Ascending aorta (tissue), 2 donors: Measurements from ENCODE around the gene ACAD9. TPM values are rescaled to one million over a fixed set of nuclear protein-coding genes. Genes with fewer than 3 reads are reported as not detected.
A peak's percentile ranks its signal among the peaks of the same experiment; 100 is the strongest.
"Not testable (repeated sequence)": the region's sequence is repeated elsewhere in the genome, so short reads cannot be mapped to it uniquely, and the experiment has no call there.

Experiments used
- DNase-seq, 2 donors: peaks; one replicate each; pipeline ENCODE4 v3.0.0-alpha.2; 2019; ENCODE audit warnings: low spot score in 2 of 2
- H3K27ac ChIP-seq, 2 donors: fragments of 200-600 bp; sonication (generic); one replicate each; pipeline ENCODE4 v1.5.1; 2016 to 2017; ENCODE audit warnings: mild to moderate bottlenecking in 1 of 2
- H3K27me3 ChIP-seq: fragments of 200-600 bp; sonication (generic); one replicate; pipeline ENCODE4 v1.5.1; 2017
- H3K36me3 ChIP-seq, 2 donors: fragments of 200-600 bp; sonication (generic); one replicate each; pipeline ENCODE4 v1.5.1; 2016
- H3K4me1 ChIP-seq, 2 donors: fragments of 200-600 bp; sonication (generic); one replicate each; pipeline ENCODE4 v1.5.1; 2016 to 2017; ENCODE audit warnings: mild to moderate bottlenecking in 1 of 2
- H3K4me3 ChIP-seq, 2 donors: fragments of 200-600 bp; sonication (generic); one replicate each; pipeline ENCODE4 v1.5.1; 2016 to 2017; ENCODE audit warnings: mild to moderate bottlenecking in 1 of 2
- H3K9me3 ChIP-seq, 2 donors: fragments of 200-600 bp; sonication (generic); one replicate each; pipeline ENCODE4 v1.5.1; 2016
- CTCF ChIP-seq, 3 experiments: fragments of 200-600 bp in 2 of 3; fragments of 450-650 bp in 1 of 3; sonication (generic) in 2 of 3; IDR thresholded peaks; one replicate each; pipeline ENCODE4 v1.5.1; 2016 to 2019; ENCODE audit warnings: antibody characterized with exemption in 3 of 3, mild to moderate bottlenecking in 1 of 3, moderate library complexity in 1 of 3
- intact Hi-C: fragments of 100-400 bp; cut with DNase I; formaldehyde crosslinking; loops from one replicate; pipeline ENCODE4 v1.15.1; 2023
- total RNA-seq: library from RNA; depleted of rRNA; stranded (reverse); fragments of >200 nt; gene quantifications from one replicate; pipeline ENCODE4 v1.1.0, GENCODE V29; 2016

The ACAD9 gene
- total RNA-seq, 1 donor from 2014 or later = 23.4 TPM

- no peaks in the 10 kb centered on the region for H3K9me3 ChIP-seq
- intact Hi-C loops = loop anchor here (10.0 kb wide), 1 partner anchor 1280 kb away; the partner anchor contains the start of genes MCM2 and TPRA1
- peaks cover 8 to 9% of the 10 kb centered on the region in 2 donors for H3K4me1 ChIP-seq
- H3K27ac ChIP-seq = no peak overlapping the region
- DNase-seq = no peak
- H3K27me3 ChIP-seq = no peaks in the 10 kb centered on the region
- H3K4me3 ChIP-seq = no peak overlapping the region
- no peak for TF ChIP-seq CTCF (IDR thresholded peaks at IDR 0.05)
- no peaks in the 10 kb centered on the region for H3K36me3 ChIP-seq
Measured at GRCh38 chr3:128874481-128875180, 4.8 kb upstream of the ACAD9 start.

- no peak overlapping the region for H3K4me3 ChIP-seq
- peak in 2 of 3 experiments; percentile 16 to 22 for TF ChIP-seq CTCF (IDR thresholded peaks at IDR 0.05)
- H3K4me1 ChIP-seq = peaks cover 17% of the 10 kb centered on the region in 2 donors
- H3K36me3 ChIP-seq = no peaks in the 10 kb centered on the region
- intact Hi-C loops = loop anchor here (10.0 kb wide), 1 partner anchor 1281 kb away; the partner anchor contains the start of genes MCM2 and TPRA1
- no peak overlapping the region for H3K27ac ChIP-seq
- no peaks in the 10 kb centered on the region for H3K9me3 ChIP-seq
- DNase-seq = no peak
- H3K27me3 ChIP-seq = no peaks in the 10 kb centered on the region
Measured at GRCh38 chr3:128875556-128876120, 3.8 kb upstream of the ACAD9 start.

GRCh38 chr3:128878011-128878457 is 1.4 kb upstream of the ACAD9 start:
- DNase-seq = no peak
- intact Hi-C loops = loop anchor here (2.0 to 10.0 kb wide), 3 partner anchors 151 to 1283 kb away; partner anchors contain the start of genes MCM2, RAB7A and TPRA1
- Histone ChIP-seq H3K27me3 (no peaks in the 10 kb centered on the region), H3K4me3 (peak overlapping the region in 1 of 2 donors; percentile 71), H3K36me3 (peaks cover 0 to 7% of the 10 kb centered on the region in 2 donors), H3K9me3 (no peaks in the 10 kb centered on the region), H3K4me1 (peaks cover 17% of the 10 kb centered on the region in 2 donors), H3K27ac (peak overlapping the region; percentile 91 to 95)
- TF ChIP-seq CTCF (IDR thresholded peaks at IDR 0.05) = no peak

GRCh38 chr3:128878556-128879124 is 780 bp upstream of the ACAD9 start:
- Histone ChIP-seq H3K4me1 (peaks cover 17% of the 10 kb centered on the region in 2 donors), H3K27ac (peak overlapping the region; percentile 91 to 95), H3K36me3 (peaks cover 0 to 7% of the 10 kb centered on the region in 2 donors), H3K4me3 (peak overlapping the region; percentile 71 to 86), H3K9me3 (no peaks in the 10 kb centered on the region), H3K27me3 (no peaks in the 10 kb centered on the region)
- TF ChIP-seq CTCF (IDR thresholded peaks at IDR 0.05) = no peak
- intact Hi-C loops = loop anchor here (1.0 to 10.0 kb wide), 6 partner anchors 152 to 1284 kb away; partner anchors contain the start of genes MCM2, RAB7A, RPN1 and TPRA1
- DNase-seq = peak in 1 of 2 donors; percentile 69

GRCh38 chr3:128879991-128880390 is 571 bp downstream of the ACAD9 start:
- Histone ChIP-seq H3K36me3 (peaks cover 0 to 12% of the 10 kb centered on the region in 2 donors), H3K4me3 (peak overlapping the region; percentile 71 to 86), H3K9me3 (no peaks in the 10 kb centered on the region), H3K27me3 (no peaks in the 10 kb centered on the region), H3K27ac (peak overlapping the region; percentile 91 to 95), H3K4me1 (peaks cover 17% of the 10 kb centered on the region in 2 donors)
- DNase-seq = no peak
- no peak for TF ChIP-seq CTCF (IDR thresholded peaks at IDR 0.05)
- intact Hi-C loops = loop anchor here (1.0 to 10.0 kb wide), 6 partner anchors 153 to 1285 kb away; partner anchors contain the start of genes MCM2, RAB7A, RPN1 and TPRA1

GRCh38 chr3:128880455-128880854 is 1.0 kb downstream of the ACAD9 start:
- H3K27me3 ChIP-seq, intact Hi-C loops, H3K9me3 ChIP-seq, DNase-seq: not testable (repeated sequence)
- Histone ChIP-seq H3K4me3 (peak overlapping the region; percentile 71 to 86), H3K27ac (peak overlapping the region in 1 of 2 donors; percentile 95), H3K4me1 (peaks cover 17% of the 10 kb centered on the region in 2 donors), H3K36me3 (peaks cover 0 to 12% of the 10 kb centered on the region in 2 donors)
